ENCODE measurements around the gene RAB3IP.
"Not testable (repeated sequence)": the region's sequence is repeated elsewhere in the genome, so short reads cannot be mapped to it uniquely, and the experiment has no call there.

DNA sequence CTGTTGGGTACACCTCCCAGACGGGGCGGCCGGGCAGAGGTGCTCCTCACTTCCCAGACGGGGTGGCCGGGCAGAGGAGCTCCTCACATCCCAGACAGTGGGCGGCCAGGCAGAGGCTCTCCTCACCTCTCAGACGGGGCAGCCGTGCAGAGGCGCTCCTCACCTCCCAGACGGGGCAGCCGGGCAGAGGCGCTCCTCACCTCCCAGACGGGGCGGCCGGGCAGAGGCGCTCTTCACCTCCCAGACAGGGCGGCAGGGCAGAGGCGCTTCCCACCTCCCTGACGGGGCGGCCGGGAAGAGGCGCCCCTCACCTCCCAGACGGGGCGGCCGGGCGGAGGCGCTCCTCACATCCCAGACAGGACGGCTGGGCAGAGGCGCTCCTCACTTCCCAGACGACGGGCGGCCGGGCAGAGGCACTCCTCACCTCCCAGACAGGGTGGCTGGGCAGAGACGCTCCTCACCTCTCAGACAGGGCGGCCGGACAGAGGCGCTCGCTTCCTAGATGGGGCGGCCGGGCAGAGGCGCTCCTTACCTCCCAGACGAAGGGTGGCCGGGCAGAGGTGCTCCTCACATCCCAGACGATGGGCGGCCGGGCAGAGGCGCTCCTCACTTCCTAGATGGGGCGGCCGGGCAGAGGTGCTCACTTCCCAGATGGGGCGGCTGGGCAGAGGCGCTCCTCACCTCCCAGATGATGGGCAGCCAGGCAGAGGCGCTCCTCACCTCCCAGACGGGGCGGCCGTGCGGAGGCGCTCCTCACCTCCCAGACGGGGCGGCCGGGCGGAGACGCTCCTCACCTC lies 68.6 kb downstream of the RAB3IP start:
- TF ChIP-seq CTCF (IDR thresholded peaks at IDR 0.05; ENCODE audit: low read length); EZH2 (optimal IDR thresholded peaks at IDR 0.05; ENCODE audit: low read depth, low read length): not testable (repeated sequence)

Measured in MM.1S (cell line).